Frontal cortex (tissue), 4 donors: ENCODE results near the gene PCDHGB5. TPM values are rescaled to one million over a fixed set of nuclear protein-coding genes. Genes with fewer than 3 reads are reported as not detected.

Experiments
- DNase-seq, 2 donors: peaks; one replicate each; pipeline ENCODE4 v3.0.0; 2012; ENCODE audit warnings: low spot score in 2 of 2
- FAIRE-seq: peaks from 2 replicates; lab custom pipeline; 2012; peaks lifted over from hg19 to GRCh38; lab: Jason Lieb, UNC
- total RNA-seq: library from RNA; depleted of rRNA; stranded (reverse); fragments of >200 nt; gene quantifications from one replicate; pipeline ENCODE4 v1.2.3, GENCODE V29; 2014
- donor health status: control.
- donor health status: control.
- donor health status: control.

Gene PCDHGB5
- total RNA-seq, 1 donor from 2014 or later = 13.0 TPM

DNA sequence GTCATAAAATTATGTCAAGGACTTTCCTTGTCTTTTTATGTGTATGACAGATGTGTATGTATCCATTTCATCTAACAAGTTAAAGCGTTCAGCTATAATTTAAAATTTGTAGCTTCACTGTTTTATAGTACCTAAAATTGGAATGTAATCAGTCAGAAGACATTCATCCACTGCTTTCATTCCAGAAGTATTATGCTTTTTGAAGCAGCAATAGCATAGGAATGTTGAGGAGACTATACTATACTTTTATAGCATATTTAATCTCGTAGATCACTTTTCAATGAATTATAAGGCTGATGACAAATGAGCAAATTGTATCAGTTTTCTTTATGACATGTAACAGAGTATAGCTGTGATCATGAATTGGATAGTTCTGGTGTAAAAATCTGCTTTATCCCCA is 39.5 kb downstream of the PCDHGB5 start:
- FAIRE-seq = no peak
- no peak for DNase-seq

DNA sequence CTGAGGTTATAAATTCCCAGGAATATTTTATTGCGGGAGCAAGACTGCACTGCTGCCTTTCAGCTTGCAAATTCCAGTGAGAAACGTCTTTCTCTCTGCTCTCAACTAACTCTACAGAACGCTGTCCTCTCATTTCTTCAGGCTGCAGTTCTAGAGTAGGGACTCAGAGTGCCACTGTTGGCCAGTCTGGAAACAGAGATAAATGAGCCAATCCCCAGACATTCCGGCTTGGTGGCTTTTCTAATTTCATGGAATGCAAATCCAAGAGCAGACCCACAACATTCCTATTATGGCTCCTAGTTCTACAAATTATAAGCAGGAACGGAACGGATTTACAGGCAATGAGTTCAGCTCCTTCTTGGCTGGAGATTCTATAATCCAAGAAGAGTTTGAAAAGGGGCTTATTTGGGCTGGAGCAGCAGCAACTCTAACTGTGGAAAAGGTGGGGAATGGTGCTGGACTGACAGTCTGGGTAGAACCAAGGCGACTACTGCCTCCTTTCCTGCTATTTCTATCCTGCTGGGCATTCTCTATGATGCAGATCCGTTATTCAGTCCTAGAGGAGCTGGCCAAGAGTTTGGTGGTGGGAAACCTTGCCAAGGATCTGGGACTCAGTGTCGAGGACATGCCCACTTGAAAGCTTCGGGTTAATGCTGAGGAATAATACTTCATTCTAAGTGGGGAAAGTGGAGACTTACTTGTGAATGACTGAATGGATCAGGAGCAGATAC is 41.8 kb downstream of the PCDHGB5 start:
- no peak for FAIRE-seq
- DNase-seq = no peak

DNA sequence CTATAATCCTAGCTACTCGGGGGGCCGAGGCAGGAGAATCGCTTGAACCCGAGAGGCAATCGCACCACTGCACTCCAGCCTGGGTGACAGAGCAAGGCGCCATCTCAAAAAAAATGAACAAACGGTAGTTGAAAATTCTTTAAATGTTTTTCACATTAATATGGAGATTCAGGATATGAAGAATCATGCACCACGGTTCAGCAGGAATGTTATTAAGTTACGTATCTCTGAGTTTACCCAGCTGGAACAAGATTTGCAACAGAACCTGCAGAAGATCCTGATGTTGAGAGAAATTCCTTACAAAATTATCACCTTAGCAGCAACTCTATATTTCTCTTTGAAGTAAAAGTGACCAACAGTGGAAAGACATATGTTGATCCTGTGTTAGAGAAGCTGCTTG is 42.6 kb downstream of the PCDHGB5 start:
- DNase-seq (no peak), FAIRE-seq (no peak)

DNA sequence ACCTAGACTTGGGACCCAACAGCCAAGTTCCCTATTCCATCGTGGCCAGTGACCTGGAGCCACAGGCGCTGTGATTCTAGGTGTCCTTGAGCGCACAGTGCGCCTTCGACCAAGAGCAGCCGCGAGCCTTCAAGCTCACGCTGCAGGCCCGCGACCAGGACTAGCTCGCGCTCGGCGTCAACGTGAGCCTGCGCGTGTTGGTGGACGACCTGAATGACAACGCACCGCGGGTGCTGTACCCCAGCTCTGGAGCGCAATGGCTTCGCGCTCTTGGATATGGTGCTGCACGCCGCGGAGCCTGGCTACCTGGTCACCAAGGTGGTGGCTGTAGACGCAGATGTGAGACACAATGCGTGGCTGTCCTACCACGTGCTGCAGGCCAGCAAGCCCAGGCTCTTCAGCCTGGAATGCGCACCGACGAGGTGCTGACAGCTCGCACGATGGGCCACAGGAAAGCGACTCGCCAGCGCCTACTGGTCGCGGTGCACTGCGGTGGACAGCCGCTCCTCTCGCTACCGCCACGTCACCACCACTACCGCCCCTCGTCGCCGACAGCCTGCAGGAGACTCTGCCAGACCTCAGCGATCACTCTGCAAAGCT is 43.9 kb downstream of the PCDHGB5 start:
- DNase-seq = no peak
- no peak for FAIRE-seq

Other genes with a start within 250 kb of the PCDHGB5 start
- 3.3 TPM for gene PCDHB6, start 247.9 kb upstream of the PCDHGB5 start, total RNA-seq
- gene PCDHB7, start 225.3 kb upstream of the PCDHGB5 start, total RNA-seq = 9.8 TPM
- 7.7 TPM for gene PCDHB8, start 220.2 kb upstream of the PCDHGB5 start, total RNA-seq
- 5.3 TPM for gene PCDHB16, start 215.6 kb upstream of the PCDHGB5 start, total RNA-seq
- 4.9 TPM for gene PCDHB9, start 210.8 kb upstream of the PCDHGB5 start, total RNA-seq
- 13.9 TPM for gene PCDHB10, start 205.6 kb upstream of the PCDHGB5 start, total RNA-seq
- gene PCDHB11, start 198.3 kb upstream of the PCDHGB5 start, total RNA-seq = 13.0 TPM
- gene PCDHB12, start 189.2 kb upstream of the PCDHGB5 start, total RNA-seq = 12.6 TPM
- gene PCDHB13, start 184.0 kb upstream of the PCDHGB5 start, total RNA-seq = 6.1 TPM
- gene PCDHB14, start 174.6 kb upstream of the PCDHGB5 start, total RNA-seq = 12.6 TPM
- gene PCDHB15, start 152.6 kb upstream of the PCDHGB5 start, total RNA-seq = 18.3 TPM
- gene SLC25A2, start 93.9 kb upstream of the PCDHGB5 start, total RNA-seq = not detected
- gene TAF7, start 77.2 kb upstream of the PCDHGB5 start, total RNA-seq = 119 TPM
- 3.3 TPM for gene PCDHGA1, start 67.4 kb upstream of the PCDHGB5 start, total RNA-seq
- gene PCDHGA2, start 59.2 kb upstream of the PCDHGB5 start, total RNA-seq = 4.5 TPM
- gene PCDHGA3, start 54.1 kb upstream of the PCDHGB5 start, total RNA-seq = 4.1 TPM
- 6.1 TPM for gene PCDHGB1, start 47.8 kb upstream of the PCDHGB5 start, total RNA-seq
- 5.7 TPM for gene PCDHGA4, start 42.9 kb upstream of the PCDHGB5 start, total RNA-seq
- gene PCDHGB2, start 38.0 kb upstream of the PCDHGB5 start, total RNA-seq = 6.1 TPM
- 5.7 TPM for gene PCDHGA5, start 33.8 kb upstream of the PCDHGB5 start, total RNA-seq
- gene PCDHGB3, start 27.7 kb upstream of the PCDHGB5 start, total RNA-seq = 8.2 TPM
- 9.0 TPM for gene PCDHGA6, start 24.1 kb upstream of the PCDHGB5 start, total RNA-seq
- 4.9 TPM for gene PCDHGA7, start 15.2 kb upstream of the PCDHGB5 start, total RNA-seq
- gene PCDHGB4, start 10.2 kb upstream of the PCDHGB5 start, total RNA-seq = 8.6 TPM
- gene PCDHGA8, start 5.3 kb upstream of the PCDHGB5 start, total RNA-seq = 5.7 TPM
- gene PCDHGA9, start 4.8 kb downstream of the PCDHGB5 start, total RNA-seq = 6.9 TPM
- 9.8 TPM for gene PCDHGB6, start 10.1 kb downstream of the PCDHGB5 start, total RNA-seq
- gene PCDHGA10, start 15.0 kb downstream of the PCDHGB5 start, total RNA-seq = 9.8 TPM
- gene PCDHGB7, start 19.7 kb downstream of the PCDHGB5 start, total RNA-seq = 10.6 TPM
- 10.6 TPM for gene PCDHGA11, start 23.1 kb downstream of the PCDHGB5 start, total RNA-seq
- gene PCDHGA12, start 32.6 kb downstream of the PCDHGB5 start, total RNA-seq = 3.7 TPM
- 20.8 TPM for gene PCDHGC3, start 78.0 kb downstream of the PCDHGB5 start, total RNA-seq
- 65.2 TPM for gene PCDHGC4, start 87.1 kb downstream of the PCDHGB5 start, total RNA-seq
- gene PCDHGC5, start 91.1 kb downstream of the PCDHGB5 start, total RNA-seq = 4.9 TPM
- 22.4 TPM for gene DIAPH1, start 221.1 kb downstream of the PCDHGB5 start, total RNA-seq
- gene HDAC3, start 238.9 kb downstream of the PCDHGB5 start, total RNA-seq = 44.8 TPM
- 7.3 TPM for gene RELL2, start 239.1 kb downstream of the PCDHGB5 start, total RNA-seq